ENCODE results near the gene SECTM1. TPM values are rescaled to one million over a fixed set of nuclear protein-coding genes. Genes with fewer than 3 reads are reported as not detected.

The SECTM1 gene
- total RNA-seq, 2 donors from 2014 or later: 3.1 to 7.7 TPM

DNA sequence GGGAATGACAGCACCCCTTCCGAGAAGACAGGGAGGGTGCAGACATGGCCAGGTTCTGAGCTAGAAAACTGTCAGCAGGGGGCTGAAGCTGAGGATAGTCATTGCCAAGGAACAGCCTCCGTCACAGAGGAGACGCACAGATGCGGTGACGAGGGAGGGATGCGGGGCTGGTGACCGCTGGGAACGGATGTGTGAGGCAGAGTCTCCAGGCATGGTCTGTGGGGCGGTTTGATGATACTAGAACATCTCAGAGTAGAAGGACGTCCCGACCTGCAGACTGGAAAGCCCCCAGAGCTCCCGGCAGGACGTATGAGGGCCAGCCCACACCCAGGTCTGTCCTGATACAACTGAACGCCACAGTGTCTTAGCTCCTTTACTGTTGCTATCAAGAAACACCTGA lies 58.2 kb downstream of the SECTM1 start:
- no peak for DNase-seq (ENCODE audit: low spot score)
- no peaks in the 10 kb centered on the region for H3K27me3 ChIP-seq
- no peak overlapping the region for H3K4me3 ChIP-seq
- no peak overlapping the region for H3K27ac ChIP-seq
- H3K4me1 ChIP-seq: peaks cover 0 to 33% of the 10 kb centered on the region in 2 donors
- peaks cover 5% of the 10 kb centered on the region for H3K36me3 ChIP-seq
- H3K9me3 ChIP-seq: no peaks in the 10 kb centered on the region
- TF ChIP-seq, protein P1, sequence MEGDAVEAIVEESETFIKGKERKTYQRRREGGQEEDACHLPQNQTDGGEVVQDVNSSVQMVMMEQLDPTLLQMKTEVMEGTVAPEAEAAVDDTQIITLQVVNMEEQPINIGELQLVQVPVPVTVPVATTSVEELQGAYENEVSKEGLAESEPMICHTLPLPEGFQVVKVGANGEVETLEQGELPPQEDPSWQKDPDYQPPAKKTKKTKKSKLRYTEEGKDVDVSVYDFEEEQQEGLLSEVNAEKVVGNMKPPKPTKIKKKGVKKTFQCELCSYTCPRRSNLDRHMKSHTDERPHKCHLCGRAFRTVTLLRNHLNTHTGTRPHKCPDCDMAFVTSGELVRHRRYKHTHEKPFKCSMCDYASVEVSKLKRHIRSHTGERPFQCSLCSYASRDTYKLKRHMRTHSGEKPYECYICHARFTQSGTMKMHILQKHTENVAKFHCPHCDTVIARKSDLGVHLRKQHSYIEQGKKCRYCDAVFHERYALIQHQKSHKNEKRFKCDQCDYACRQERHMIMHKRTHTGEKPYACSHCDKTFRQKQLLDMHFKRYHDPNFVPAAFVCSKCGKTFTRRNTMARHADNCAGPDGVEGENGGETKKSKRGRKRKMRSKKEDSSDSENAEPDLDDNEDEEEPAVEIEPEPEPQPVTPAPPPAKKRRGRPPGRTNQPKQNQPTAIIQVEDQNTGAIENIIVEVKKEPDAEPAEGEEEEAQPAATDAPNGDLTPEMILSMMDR (IDR thresholded peaks at IDR 0.05): no peak

DNA sequence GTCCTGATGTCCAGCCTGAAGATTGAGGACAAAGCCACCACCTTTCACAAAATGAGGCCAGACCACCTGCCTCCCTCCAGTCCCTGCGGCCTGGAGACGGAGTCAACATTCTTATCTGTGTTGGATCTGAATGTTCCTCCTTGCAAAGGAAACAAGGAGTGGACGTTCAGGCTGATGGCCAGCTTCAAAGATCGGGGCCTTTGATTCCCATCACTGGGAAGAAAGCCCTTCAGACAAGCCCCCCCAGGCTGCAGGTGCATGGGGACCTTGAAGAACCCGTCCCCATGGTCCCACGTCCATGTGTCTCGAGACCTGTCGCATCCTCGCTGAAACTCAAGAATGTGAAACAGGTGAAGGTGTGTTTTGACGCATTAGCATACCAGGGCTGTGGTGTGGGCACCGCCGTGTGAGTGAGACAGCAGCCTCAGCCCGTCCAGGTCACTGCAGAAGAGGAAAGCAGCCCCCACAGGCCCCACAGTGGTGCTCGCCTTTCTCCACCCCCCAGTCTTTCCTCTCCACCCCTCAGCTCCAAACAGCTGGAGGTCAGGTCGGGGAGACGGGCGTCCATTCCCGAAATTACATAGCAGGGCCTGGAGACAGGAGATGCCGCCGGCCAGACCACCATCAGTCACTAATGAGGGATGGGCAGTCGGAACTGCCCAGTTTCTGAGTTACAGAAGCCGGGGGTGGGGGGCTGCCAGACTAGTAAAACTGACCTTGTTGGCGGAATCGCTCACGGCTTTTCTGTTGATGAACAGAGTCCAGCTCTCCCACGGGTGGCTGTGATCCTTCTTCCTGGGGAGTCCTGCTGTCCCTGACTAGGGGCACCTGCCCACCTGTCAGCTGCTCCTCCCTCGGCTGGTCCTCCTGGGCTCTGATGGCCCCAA lies 59.2 kb downstream of the SECTM1 start:
- H3K27me3 ChIP-seq: no peaks in the 10 kb centered on the region
- H3K4me3 ChIP-seq: peak overlapping the region; percentile 74 to 96
- peaks cover 0 to 42% of the 10 kb centered on the region in 2 donors for H3K4me1 ChIP-seq
- peak overlapping the region in 1 of 2 donors; percentile 100 for H3K27ac ChIP-seq
- H3K9me3 ChIP-seq: no peaks in the 10 kb centered on the region
- H3K36me3 ChIP-seq: peaks cover 5% of the 10 kb centered on the region
- no peak for DNase-seq (ENCODE audit: low spot score)
- TF ChIP-seq, protein P1 (IDR thresholded peaks at IDR 0.05): no peak

DNA sequence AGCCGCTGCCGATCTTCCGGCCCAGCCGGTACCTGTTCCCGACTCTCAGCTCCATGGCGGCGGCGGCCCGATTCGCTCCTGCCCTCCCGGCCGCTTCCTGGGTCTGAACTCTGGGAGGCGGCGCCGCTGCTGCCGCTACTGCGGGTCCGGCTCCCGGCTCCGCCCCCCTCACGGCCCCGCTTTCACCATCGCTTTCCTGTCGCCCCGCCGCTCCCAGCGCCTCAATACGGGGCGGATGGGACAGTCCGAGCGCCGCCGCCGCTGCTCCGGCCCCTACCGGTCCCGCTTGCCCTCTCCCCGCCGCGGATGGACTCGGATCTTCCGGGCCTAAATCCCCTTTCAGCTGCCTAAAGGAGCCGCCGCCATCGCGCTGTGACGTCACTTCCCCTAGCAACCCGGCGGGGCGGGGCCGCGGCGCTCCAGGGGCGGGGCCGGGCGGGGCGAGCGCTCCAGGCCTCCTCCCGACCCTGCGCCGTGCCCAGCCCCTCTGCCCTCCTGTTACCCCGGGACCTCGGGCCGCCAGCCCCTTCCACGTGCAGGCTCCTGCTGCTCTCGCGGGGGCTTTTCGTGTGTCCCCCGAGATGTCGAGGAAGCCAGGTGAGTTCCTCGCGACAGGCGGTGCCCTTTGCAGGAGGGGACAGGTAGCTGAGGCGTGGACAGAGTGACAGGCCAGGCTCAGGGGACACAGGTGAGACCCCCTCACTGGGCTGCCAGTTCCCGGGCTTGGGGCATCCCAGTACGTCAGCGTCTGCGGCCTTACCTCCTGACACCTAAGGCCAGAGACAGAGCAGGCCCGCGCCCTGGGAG lies 60.0 kb downstream of the SECTM1 start, which contains the start of gene CSNK1D:
TSS of gene CSNK1D (minus strand) at position 374 of the 807 bp plus-strand sequence. CDS start at position 55, 319 bp downstream.
- Histone ChIP-seq H3K27me3 (no peaks in the 10 kb centered on the region), H3K9me3 (no peaks in the 10 kb centered on the region), H3K4me1 (peaks cover 0 to 49% of the 10 kb centered on the region in 2 donors), H3K4me3 (peak within 1 kb of the TSS; percentile 74 to 96), H3K27ac (peak within 1 kb of the TSS; percentile 96 to 100), H3K36me3 (peaks cover 5% of the 10 kb centered on the region)
- TF ChIP-seq, protein P1 (IDR thresholded peaks at IDR 0.05): no peak
- peak; percentile 91 for DNase-seq (ENCODE audit: low spot score)

DNA sequence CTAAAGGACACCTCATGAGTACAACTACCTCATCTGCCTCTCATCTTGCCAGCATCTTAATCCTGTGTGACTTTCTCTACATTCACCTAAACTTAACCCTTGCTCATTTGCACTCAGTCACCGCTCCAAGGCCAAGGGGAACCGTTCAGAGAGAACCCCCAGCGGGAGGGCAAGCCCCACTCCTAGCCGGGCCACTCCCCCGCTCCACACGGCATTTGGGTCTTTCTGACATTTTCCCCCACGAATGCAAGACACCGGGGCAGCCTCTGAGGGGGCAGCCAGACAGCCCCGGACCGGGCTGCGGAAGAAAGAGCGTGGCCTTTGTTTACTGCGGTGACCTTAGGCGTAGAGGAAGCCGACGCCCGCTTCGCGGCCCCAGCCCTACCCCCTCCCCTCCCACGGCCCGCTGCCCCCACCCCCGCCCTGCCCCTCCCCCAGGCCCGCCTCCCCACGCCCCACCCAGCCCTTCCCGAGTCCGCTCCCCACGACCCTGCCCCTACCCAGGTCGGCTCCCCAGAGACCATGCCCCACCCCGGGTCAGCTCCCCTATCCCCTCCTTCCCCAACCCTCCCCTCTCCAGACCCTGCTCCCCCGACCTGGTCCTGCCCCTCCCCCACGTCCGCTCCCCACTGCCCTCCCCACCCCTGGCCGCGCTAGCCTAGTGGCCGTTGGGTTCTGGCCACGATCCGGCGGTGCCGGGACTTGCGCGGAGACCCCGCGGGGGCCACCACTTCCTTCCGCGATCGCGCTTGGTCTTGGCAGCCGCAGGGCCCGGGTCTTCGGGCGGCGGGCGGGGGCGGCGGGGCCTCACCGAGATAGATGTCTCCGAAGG lies 60.9 kb downstream of the SECTM1 start:
- peak overlapping the region; percentile 74 to 96 for H3K4me3 ChIP-seq
- no peaks in the 10 kb centered on the region for H3K27me3 ChIP-seq
- TF ChIP-seq, protein P1 (IDR thresholded peaks at IDR 0.05): no peak
- H3K4me1 ChIP-seq: peaks cover 0 to 58% of the 10 kb centered on the region in 2 donors
- DNase-seq (ENCODE audit: low spot score): no peak
- H3K36me3 ChIP-seq: peaks cover 5% of the 10 kb centered on the region
- no peaks in the 10 kb centered on the region for H3K9me3 ChIP-seq
- peak overlapping the region; percentile 96 to 100 for H3K27ac ChIP-seq

DNA sequence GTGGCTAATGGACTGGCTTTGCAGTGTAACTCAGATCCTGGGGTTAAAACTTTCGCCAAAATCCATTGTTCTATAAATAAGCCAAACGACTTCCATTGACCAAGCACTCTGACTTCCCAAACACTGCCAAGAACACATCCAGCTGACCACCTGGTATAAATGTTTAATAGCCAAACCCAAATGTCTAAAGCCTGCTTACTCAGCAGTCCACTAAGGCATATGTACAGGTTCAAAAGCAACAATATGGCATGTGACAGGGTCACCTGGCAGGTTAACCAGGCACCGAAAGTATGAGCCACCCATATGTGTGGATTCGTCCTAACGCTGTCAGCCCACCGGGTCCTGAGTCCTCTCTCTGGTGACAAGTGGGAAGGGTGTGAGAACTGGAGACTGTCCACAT lies 62.2 kb downstream of the SECTM1 start:
- H3K27ac ChIP-seq: peak overlapping the region; percentile 96 to 100
- H3K9me3 ChIP-seq: no peaks in the 10 kb centered on the region
- peaks cover 0 to 71% of the 10 kb centered on the region in 2 donors for H3K4me1 ChIP-seq
- H3K27me3 ChIP-seq: no peaks in the 10 kb centered on the region
- TF ChIP-seq, protein P1 (IDR thresholded peaks at IDR 0.05): no peak
- no peak for DNase-seq (ENCODE audit: low spot score)
- peak overlapping the region in 1 of 2 donors; percentile 5 for H3K4me3 ChIP-seq
- peaks cover 7% of the 10 kb centered on the region for H3K36me3 ChIP-seq

Data from right atrium auricular region (tissue), 2 donors.